Posterior cingulate gyrus (tissue), 11 donors: Measurements from ENCODE around the gene ABHD12.

Source experiments
- DNase-seq, 10 donors: peaks; one replicate each; pipeline versions ENCODE4 v3.0.0 to v3.0.0-alpha.2; 2020 to 2021; ENCODE audit warnings: mixed read lengths in 3 of 10
- intact Hi-C: fragments of 100-400 bp; cut with DNase I; formaldehyde crosslinking; loops from one replicate; pipeline ENCODE4 v1.15.1; 2023

ABHD12 gene

DNA sequence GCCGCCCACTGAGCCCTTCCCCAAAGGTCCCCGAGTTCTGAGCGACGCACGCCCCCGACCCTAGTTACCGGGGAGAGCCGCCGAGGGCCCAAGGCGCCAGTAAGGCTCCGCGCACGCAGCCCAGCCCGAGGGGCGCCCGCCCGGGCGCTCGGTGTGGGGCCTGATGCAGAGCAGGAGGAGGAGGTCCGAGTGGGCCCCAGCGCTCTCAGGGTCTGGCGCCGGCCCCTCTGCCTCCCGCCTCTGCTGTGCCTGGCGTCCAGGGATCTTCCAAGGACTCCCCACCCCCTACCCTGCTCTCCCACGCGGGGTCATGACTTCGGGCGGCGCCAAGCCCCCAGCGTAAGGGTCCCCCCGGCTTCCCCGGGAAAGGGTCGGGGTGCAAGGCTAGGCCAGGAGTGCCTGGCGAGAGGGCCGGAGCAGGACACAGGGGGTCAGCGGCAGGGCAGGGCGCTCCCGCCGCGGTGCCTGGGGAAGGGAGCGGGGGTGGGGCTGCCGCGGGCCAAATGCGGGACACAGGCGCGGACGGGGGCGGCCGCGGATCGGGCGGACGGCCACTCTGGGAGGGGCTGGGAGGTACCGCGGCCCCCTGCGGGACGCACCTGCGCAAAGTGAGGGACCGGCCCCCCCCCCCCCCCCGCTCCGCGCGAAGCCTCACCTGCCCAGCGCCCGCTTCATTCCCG is 637 bp downstream of the ABHD12 start:
- DNase-seq = peak in 8 of 10 donors; percentile 19 to 91 (median 36)
- intact Hi-C loops = loop anchor here (5.0 kb wide), 1 partner anchor 193 kb away; the partner anchor contains the start of gene ENTPD6

GRCh38 chr20:25389401-25389857 is 1.2 kb downstream of the ABHD12 start:
- no peak for DNase-seq
- intact Hi-C loops = no loop called here

- intact Hi-C loops = no loop called here
These were observed 7.8 kb downstream of the ABHD12 start for GRCh38 chr20:25382704-25383370.

DNA sequence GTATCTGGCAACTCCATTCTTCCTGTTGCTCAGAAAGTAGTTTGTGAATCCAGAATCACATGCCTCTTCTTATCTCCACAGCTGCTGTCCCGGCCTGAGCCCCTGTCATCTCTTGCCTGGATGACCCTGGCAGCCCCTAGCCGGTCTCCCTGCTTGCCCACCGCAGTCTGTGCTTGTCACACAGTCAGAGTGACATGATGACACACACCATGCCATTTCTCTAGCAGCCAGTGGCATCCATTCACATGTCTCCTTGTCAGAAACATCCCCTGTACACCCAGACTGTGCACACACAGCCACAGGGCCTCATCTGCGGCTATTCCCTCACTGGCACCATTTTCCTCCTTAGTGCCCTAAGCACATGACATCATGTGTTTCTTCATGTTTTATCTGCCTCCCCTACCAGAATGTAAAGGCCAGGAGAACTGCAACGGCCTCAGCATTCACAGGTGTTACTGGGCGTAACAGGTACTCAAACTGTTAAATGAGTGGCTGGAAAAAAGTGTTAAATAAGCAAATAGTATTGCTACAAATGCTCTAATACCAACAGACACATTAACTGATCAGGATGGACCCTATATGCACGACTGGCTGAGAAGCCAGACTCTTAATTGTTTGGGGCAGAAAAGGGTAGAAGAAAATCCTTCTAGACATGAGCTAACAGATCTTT is 9.6 kb downstream of the ABHD12 start:
- intact Hi-C loops = no loop called here

More at GRCh38 chr20:25382704-25383370, 7.8 kb downstream of the ABHD12 start:
- peak in 1 of 10 donors; percentile 72 for DNase-seq

DNA sequence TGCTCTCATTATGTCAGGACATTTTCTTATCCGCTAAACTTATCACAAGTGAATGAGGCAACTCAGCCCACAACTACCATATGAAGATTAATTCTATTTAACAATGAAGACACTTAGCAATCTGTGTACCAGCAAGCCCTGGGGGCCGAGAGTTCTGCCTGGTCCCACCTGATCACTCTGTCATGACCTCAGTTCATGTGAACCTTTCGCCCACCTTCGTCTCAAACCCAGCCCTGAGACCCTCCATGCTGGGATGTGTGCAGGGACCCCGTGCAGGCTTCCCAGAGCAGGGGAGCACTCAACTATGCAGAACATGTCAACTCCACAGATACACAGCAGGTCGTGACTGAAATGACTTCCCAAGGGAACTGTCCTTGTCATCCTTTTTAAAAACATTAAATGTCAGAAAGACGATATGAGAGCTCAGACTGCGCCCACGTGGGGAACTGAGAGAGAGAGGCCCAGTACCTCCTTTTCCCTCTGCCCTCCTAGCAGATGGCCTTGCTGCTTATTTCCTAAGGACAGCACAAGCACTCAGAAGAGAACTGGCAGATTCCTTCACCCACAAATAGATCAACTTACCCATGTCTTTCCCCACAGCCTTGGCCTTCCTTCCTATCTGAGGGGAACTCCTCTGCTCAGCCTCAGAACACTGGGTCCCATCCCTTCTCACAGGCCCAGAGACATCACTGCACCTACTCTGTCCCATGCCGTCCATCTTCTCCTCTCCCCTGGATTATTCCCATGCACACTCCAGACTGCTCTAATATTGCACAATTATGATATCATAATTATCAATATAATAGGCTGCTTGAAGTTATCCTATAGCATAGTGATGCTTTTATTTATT is 11.5 kb downstream of the ABHD12 start:
- DNase-seq = peak in 1 of 10 donors; percentile 31
- intact Hi-C loops = no loop called here

More for the DNA sequence above, 9.6 kb downstream of the ABHD12 start:
- DNase-seq = peak in 1 of 10 donors; percentile 29

DNA sequence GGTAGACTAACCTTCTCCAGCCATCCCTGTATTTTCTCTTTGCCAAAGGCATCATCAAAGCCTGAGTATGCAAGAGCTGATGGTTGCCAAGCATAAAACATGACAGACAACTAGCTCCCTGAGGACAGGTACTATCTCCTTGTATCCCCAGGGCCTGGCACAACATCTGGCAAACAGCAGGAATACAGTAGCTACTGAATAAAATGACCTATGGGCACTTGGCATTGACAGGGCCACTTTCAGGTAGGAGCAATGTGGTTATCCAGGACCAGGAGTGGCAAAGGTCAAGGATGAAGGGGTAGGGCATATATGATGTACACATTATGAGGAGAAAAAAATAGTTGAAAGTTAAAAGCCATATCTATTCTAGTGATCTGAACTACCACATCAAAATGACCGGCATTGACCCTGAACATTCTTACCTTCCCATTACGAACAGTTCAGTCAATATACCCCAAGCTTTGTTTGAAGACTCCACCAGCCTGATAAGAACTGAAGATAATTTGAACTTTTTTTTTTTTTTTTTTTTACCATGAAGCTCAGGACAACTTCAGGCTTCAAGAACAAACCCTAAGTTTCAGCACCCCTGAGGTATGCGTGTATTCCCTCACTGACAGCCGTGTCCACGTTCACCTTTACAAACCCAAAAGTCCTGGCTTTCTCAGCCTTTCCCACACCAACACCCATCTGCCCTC is 12.3 kb downstream of the ABHD12 start:
- no peak for DNase-seq
- intact Hi-C loops = no loop called here

- intact Hi-C loops = no loop called here
- peak in 1 of 10 donors; percentile 59 for DNase-seq
These were observed 13.7 kb downstream of the ABHD12 start for GRCh38 chr20:25376886-25377285.

- no peak for DNase-seq
- intact Hi-C loops = no loop called here
These were observed 14.4 kb downstream of the ABHD12 start for GRCh38 chr20:25376236-25376635.

DNA sequence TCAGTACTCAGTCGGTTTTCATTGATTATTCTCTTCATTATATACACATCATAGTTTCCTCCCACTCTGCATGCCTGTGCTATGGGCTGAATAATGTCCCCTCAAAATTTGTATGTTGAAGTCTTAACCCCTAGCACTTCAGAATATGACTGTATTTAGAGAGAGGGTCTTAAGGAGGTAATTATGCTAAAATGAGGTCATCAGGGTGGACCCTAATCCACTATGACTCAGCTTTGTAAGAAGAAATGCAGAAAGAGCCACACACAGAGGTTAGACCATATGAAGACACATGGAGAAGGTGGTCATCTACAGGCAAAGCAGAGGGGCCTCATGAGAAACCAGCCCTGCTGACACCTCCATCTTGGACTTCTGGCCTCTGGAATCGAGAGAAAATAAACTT is 15.8 kb downstream of the ABHD12 start:
- DNase-seq = peak in 1 of 10 donors; percentile 28
- intact Hi-C loops = no loop called here

DNA sequence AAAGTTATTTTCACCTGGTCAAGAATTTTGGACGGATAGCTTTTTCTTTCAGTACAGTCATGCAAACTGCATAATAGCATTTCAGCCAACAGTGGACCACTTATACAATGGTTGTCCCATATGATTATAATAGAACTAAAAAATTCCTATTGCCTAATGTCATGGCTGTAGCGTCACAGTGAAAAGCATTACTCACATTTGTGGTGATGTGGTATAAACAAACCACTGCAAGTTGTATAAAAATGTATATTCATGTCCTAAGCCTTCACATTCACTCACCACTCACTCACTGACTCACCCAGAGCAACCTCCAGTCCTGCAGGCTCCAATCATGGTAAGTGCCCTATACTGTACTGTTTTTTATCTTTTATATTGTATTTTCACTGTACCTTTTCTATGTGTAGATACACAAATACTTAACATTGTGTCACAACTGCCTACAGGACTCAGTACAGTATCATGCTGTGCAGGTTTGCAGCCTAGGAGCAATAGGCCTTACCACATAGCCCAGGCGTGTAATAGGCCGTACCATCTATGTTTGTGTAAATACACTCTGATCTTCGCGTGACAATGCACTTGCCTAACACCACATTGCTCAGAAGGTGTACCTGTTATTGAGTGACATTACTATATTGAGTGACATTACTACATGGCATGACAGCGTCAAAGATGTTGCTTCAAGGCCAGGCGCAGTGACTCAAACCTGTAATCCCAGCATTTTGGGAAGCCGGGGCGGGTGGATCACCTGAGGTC is 17.9 kb downstream of the ABHD12 start:
- peak in 1 of 10 donors; percentile 1 for DNase-seq
- intact Hi-C loops = no loop called here

- intact Hi-C loops = no loop called here
- no peak for DNase-seq
These were observed 20.7 kb downstream of the ABHD12 start for GRCh38 chr20:25369971-25370370.

DNA sequence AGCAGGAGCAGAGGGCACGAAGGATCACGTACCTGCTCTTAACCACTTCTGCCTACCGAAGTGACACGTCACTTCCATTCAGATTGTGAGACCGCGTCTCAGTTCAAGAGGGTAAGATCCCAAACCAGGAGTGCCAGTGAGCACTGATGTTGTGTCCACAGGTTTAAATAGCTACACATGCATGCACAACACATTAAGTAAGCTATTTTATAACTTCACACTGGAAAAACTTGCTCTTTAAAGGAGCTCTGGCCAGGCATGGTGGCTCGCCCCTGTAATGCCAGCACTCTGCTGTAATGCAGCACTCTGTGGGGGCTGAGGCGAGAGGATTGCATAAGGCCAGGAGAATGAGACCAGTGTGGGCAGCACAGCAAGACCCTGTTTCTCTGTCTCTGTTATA is 21.1 kb downstream of the ABHD12 start:
- intact Hi-C loops = no loop called here
- DNase-seq = no peak

- intact Hi-C loops = no loop called here
- no peak for DNase-seq
These were observed 21.7 kb downstream of the ABHD12 start for GRCh38 chr20:25368976-25369375.

DNA sequence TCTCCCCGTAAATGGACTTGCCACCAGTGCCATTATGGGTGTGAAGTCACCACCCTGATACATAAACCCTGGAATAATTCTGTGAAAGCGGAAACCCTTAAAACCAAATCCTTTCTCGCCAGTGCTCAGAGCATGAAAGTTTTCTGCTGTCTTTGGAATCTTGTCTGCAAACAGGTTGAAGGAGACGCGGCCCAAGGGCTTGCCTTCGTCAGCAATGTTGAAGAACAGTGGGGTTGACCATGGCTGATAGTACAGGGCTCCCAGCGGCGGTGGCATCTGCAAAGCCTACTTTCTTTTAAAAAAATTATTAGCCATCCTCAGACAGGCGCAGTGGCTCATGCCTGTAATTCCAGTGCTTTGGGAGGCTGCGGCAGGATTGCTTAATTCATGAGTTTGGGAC is 22.1 kb downstream of the ABHD12 start:
- intact Hi-C loops = no loop called here
- no peak for DNase-seq

GRCh38 chr20:25364879-25365699 is 25.5 kb downstream of the ABHD12 start:
- intact Hi-C loops = no loop called here

DNA sequence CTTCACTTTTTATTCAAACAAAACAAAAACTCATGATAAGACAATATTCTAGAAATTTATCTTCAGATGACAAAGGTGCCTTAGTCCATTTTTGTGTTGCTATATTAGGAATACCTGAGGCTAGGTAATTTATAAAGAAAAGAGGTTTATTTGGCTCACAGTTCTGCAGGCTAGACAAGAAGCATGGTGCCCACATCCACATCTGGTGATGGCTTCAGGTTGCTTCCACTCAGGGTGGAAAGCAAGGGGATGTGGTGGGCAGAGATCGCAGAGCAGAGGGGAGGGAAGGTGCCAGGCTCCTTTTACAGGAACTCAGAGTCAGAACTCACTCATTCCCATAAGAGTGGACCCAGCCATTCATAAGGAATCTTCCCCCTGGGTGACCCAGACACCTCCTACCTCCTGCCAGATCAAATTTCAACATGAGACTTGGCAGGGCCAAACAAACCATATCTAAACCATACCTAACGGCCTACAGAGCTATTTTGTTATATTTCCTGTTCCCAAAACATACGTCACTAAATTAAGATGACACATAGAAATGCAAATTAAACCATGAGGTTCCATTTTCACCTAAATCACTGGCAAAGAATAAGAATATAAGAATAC is 26.4 kb downstream of the ABHD12 start:
- intact Hi-C loops = no loop called here
- no peak for DNase-seq

More at GRCh38 chr20:25364879-25365699, 25.5 kb downstream of the ABHD12 start:
- no peak for DNase-seq

DNA sequence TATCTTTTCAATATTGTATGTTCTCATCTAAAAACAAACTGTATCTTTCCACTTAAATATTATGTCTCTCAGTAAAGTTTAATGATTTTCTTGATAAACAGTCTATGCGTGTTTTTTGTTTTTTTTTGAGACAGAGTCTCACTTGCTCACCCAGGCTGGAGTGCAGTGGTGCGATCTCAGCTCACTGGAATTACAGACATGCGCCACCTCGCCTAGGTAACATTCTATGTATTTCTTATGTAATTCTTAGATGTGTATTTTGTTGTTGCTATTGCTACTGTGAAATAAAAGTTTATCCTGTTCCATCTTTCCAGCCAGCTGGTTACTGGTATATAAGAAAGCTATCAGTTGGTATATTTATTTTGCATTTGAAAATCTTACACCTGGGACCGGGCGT is 29.4 kb downstream of the ABHD12 start:
- intact Hi-C loops = no loop called here
- DNase-seq = no peak
